HG03060 (cell line): ENCODE data around the gene HOXB5.

Experiments
- ATAC-seq: cut with Tn5 transposase; IDR thresholded peaks from one replicate; pipeline ENCODE4 v1.9.1; 2021; ENCODE audit warnings: low read depth, moderate number of reproducible peaks; ENCODE audit not compliant: unreplicated experiment

The HOXB5 gene

DNA sequence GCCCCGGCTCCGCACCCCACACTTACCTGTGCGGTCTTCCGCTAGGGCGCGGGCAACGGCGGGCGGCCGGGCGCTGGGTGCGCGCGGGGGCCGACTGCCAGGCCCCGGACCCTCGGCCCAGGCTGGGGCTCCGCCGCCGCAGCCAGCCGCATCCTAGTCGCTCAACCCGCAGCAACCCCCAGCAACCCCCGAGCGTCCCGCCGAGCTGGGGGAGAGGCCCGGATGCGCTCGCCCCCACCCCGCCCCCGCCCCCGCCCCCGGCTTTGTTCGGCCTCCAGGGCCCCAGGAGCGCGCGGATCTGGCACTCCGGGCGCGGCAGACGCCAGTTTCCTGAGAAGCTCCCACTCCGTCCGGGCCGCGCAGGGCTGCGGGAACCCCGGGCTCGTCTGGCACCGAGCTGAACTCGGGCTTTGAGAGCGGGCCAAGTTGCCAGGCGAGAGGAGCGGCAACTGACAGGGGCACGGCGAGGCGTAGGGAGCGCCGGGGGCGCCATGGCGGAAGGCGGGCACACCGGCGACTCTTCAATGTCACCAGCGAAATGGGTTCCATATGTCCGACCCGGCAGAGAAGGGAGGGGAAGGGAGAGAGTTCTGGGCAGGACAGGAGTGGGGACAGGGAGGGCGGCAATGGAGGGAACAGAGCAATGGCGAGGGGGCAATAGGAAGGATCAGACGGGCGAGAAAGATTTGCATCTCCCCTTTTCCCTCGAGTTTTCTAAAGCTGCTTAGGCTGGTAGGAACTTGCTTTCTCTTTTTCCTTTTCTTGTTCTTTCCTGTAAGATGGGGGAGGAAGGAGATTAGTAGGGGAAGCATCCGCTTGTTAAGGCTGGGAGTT, 29.2 kb downstream of the HOXB5 start:
- no peak for ATAC-seq

DNA sequence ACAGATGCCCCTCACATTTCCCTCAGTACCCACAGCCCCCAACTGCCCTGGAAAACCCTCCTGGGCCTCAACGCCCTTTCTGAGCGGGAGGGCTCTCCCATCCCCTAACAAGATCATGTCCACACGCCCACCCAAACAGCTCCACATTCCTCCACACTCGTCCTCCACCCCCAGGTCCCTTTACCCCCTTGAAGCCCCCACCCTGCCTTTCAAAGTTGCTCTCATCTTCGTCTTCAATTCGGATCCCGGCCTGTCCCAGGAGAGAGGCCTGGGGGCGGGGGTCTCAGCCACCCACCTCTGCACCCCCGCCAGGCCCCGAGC, 29.8 kb downstream of the HOXB5 start:
- ATAC-seq: no peak

DNA sequence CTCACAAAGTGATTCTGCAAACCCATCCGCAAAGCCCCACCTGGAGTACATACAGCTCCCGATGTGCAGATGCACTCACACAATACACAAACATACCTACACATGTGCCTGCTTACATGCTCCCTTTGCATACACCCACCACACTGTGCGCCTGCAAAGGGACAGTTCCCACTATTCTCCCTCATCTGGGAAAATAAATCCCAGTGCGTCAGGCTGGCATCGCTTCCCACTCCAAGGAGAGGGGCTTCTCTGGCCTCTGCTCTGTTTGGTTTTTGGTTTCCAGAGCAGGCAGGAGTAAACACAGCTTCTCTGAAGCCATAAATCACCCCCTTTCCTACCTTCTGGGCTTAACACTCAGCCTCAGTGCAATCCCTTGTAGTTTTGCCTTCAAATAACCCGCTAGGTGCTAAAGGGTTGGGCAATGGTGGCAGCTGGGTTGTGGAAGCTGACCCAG, 30.2 kb downstream of the HOXB5 start:
- no peak for ATAC-seq

DNA sequence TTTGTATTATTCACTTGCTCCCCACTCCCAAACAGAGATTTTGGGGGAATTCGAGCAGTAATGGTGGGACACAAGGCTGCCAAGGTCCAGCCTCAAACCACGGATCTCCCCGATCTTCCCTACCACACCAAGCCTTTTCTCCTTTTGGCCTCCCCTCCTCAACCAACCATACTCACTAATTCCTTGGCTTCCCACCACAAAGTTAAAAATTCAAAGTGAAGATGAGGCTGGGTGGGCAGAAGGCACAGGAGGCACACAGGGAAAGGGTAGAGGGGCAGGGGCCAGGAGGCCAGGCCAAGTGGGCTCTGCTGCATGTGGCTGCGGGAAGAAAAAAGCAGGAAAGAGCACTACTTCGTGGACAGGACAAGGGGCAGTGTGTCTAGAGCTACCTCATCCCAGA, 30.6 kb downstream of the HOXB5 start:
- ATAC-seq: no peak

DNA sequence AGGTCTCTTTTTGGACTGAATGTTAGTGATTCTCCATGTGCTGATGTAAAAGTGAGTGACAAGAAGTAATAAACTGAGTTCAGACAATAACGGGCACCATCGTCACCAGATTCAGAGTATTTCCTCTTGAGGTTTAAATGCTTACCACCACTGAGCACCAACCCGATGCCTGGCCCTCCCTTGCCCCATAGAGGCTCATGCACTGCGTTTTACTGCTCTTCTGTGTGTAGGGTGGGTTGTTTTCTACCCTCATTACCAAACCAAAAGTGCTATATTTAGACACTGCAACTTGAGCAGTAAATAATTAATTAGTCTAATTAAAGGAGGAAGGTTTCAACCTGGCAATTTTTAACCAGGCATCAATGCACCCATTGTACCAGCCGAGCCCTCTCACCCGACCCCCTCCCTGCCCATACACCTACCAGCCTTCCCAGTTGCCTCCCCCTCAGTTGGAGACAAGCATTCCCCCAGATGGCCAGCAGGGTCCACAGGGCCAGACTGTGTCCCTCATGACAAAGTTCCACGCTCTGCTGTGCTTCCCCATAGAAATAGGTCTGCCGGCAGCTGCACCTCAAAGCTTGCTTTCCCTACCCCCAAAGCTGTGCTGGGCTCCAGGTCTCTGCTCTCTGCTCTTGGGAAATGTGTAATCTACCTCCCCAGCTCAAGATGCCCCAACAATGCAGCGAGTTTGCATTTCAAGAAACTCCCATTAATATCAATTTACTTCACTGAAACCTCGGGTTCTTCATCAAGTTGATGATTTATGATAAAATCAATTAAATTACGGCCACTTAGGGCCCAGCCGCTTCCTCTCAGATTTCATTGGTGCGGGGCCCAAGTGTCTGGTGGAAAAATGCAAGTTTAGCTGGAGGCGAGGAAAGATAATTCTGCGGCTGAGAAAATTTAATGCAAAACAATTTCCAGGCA, 31.4 kb downstream of the HOXB5 start:
- peak; percentile 60 for ATAC-seq

DNA sequence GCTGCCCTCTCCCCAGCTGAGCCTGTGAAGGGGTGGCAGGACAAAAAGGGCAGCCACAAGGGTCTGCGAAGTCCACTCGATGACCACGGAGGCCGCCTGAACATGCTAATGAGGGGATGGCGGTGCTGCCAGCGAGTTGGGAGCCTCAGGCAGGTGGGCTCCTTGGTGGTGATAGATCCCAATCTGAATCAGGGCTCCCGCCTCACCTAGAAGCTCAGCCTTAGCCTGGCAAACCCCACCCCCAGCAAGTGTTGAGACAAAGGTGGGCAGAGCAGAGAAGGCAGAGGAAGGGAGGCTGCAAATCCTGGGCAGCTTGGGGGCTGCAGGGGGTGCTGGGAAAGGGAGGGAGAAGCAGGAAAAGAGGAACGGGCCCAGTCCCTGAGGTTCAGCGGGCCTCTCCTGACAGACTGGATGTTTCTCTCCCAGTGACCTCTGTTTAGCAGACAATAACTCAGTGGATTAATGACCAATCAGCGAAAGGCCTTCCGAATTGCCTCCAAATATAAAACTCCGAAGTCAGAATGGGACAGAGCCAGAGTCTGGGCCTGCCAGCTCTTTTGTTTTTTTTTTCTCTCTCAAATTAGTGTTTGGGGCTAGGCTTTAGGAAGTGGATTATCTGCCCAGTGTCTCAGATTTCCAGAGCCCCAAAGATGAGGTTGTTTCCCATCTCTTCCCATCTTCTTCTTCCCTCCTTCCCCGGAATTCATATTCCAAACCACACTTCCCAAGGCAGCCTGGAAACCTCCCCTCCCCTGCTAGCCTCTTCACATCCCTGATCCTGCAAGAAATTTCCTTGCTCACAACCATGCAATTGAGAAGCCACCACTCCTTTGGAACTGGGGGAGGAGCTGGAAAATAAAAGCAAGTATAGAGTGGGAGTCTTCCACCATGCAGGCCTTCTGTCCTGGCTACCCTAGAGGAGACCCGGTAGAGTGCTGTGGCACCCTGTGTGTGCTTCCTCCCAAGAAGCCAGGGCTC, 33.5 kb downstream of the HOXB5 start:
- ATAC-seq: no peak

DNA sequence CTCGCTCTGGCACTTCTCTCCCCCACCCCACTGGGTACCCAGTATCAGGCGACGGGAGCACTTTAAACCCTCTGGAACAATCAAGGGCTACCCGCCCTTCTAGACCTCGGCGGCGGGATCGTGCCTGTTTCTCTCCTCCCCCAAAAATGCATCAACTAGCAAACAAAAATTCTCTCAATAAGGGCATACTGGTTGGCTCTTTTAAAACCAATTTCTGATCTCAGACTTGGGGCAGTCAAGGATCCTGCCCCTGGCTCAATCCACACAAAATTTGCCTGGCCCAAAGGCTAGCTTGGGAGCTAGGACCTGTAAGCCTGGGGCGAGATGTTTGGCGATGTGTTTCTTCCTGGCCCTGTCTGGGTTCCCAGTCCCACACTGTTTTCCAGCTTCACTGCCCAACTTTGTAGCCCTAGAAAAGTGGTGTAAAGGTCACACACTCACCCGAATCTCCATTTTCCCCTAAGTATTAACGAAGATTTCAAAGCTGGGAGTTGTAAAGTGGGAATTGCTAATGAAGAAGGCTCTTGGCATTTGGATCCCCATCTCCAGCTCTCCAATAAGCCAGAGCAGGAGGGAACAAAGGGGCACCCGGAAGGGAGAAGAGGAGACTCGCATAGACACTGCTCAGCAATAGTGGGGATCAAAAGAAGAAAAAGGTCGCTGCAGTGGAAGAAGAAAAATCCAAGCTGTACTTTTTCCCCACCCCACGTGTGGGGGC, 34.3 kb downstream of the HOXB5 start:
- ATAC-seq: no peak

DNA sequence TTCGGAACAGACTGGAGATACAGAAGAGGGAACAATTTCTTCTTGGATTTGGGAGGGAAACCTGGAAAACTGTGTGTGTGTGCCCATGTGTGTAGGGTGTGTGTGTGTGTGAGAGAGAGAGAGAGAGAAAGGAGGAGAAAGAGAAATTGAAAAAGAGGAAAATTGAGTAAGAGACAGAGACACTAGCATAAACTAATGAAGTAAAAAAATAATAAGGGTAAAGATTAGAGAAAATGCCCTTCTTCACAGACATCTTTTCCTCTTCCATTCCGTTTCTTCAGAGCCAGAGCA, 34.8 kb downstream of the HOXB5 start:
- ATAC-seq: no peak

DNA sequence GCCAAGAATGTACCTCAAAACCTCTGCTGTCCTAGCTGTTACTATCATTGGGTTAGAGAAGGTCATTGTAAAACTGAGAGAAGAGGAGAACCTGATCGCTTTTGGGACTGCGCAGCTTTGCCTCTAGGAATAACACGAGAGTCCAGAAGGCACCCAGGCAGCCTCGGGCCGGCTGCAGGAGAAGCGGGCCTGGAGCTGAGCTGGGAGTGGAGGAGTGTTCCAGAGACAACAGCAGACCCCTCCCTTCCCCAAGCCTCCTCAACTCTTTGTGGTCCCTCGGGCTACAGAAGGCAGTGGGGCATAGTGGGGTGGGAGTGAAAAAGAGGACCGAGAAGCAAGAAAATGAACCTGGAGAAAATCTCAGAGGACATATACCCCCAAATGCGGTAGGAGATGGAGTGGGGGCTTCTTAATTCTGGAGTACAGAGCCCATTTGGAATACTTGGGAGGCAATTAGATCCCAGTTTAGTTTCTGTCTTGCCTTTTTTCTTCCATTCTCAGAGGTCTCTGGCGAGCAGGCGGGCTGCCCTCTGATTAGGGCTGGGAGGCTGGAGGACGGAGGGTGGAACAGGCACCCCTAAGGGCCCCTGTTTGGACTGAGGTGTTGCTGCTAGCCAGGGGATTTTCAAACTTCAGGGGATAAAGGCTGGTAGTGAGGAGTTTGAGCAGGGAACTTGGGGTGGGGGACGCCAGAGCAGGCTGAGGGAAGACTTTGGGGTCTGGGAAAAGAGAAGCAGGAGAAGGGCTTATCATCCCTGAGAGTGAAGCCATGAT, 35.3 kb downstream of the HOXB5 start:
- ATAC-seq: no peak

DNA sequence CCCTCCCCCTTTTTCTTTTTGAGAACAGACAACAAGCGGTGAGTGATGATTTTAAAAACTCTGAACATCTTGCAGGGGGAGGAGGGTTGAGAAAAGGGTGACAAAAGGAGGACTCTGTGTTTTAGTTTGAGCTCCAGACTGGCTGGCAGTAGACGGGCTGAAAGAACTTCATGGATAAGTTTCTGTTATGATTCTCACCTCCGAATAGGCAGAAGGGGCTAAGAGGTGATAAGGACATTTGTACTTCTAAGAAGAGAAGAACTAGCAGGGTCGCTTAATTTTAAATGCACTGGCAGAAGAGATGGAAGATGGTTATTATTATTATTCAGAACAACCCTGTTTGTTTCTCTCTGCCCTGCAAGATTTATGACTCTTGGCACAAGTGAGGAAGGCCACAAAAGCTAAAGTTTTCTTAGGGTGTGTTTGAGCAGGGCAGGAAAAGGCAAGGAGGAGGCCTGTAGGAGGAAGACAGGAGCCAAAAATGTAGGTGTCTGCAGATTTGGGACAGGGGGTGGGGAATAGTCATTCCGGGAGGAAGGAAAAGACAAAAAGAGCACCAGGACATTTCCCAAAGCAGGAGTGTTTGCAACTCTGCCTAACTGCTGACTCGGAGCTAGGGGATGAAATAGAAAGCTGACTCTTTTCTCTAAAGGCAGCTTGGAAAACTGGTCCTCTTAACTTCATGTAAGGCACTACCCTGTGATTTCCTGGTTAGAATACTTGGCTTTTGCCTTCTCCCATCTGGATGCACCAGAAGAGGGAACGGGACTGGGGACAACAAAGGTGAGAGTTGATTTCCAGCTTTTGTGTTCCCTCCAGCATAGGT, 36.8 kb downstream of the HOXB5 start:
- ATAC-seq: no peak

DNA sequence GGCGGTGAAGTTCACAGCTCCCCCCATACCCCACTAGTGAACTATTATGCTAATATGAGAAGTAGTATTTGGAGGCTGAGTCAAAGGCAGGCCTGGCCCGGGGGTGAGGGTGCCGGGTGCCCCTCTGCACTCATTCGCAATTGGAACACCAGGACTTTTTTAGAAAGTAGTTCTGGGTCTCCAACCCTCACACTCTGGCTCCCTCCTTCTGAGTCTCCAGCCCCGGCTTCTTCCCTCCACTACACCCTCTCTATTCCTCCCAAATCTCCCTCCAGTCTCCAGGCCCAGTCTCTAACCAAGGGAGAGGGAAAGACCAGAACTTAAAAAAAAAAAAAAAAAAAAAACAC, 37.4 kb downstream of the HOXB5 start:
- ATAC-seq: no peak

DNA sequence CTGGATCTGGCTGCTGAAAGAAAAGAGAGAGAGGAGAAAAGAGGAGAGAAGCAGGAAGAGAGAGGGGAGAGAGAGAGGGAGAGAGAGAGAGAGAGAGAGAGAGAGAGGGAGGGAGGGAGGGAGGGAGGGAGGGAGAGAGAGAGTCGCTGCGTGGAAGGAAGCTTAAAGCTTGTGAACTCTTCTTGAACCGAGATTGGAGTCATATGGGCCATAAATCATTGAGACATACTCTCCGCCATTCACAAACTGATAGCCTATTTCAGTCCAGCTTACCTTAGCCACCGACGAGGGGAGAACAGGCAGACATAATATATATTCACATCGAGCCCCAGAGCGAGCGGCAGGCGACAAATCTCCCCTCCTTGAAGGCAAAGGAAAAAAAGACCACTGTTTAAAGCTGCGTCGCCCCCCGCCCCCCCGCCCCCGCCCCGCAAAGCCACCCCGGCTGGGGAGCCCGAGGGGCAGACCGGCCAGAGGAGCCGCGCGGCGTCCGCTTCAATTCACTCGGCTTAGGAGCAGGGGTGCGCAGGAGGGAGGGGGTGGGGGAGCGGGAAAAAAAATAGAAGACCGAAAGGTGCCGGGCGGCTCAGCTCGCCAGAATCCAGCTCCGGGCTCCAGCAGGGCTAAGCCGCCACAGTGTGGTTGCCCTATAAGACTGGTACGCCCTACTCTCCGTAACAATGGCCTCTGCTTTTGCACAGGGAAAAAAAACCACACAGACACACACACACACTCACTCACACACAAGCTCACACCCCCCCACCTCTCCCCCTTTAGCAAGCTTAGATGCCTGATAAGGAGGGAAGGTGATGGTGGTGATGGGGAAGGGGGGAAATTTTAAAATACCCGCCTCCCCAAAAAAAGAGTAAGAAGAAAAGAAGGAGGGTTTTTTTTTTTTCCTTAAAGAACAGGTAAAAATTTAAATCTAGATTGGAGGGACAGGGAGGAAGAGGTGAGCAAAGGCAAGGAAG, 38.0 kb downstream of the HOXB5 start:
- ATAC-seq: no peak

DNA sequence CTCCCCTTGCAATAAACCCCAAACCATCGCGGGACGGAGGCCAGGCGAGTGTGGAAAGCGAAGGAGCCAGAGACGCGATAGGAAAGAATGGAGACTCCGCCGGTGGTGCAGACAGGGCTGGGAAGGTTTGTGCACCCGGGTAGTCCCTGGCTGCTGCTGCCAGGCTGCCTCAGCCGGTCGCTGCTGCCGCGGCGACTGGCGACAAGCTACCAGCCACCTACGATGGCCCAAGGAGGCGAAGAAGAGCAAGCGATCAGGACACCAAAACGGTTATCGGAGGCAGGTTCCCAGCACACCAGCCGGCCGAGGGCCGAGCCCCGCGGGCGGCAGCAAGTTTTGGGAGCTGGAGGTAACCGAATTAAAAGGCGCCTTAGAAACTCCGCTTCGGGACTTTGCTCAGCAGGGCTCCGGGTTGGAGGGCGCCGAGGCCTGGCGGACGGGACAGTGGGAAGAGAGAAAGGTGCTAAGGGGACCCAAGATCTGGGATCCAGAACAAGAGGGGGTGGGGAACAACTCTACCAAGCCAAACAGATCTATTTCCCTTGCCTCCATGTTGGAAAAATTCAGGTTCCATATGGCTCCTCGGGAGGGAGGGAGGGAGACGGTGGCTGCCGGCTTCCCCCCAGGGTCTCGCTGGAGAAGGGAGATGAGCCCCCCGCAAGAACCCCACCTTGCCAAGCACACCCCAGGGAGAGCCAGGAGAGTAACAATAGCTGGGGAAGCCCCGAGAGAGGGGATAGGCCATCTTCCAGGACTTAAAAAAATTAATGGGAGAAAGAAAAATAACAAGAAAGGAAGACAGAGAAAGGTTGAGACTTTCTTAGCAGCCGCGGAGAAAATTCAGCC, 38.9 kb downstream of the HOXB5 start:
- ATAC-seq: no peak

DNA sequence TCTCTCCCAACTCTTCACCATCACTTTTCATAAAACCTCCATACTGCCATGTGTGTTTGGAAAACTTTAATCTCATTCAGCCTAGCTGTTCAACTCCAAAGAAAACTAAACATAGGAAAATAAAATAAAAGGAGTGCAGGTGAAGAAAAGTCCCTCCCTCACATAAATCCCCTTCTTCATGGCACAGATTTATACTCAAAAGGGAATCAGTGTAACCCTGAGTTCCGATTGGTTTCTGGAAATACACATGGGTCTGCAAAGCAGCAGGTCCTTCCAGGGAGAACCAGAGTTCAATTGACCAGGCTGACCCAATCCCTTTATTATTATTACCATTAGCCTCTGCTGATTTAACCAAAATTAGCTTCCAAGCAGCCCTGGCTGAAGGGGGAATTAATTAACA, 39.8 kb downstream of the HOXB5 start:
- no peak for ATAC-seq

DNA sequence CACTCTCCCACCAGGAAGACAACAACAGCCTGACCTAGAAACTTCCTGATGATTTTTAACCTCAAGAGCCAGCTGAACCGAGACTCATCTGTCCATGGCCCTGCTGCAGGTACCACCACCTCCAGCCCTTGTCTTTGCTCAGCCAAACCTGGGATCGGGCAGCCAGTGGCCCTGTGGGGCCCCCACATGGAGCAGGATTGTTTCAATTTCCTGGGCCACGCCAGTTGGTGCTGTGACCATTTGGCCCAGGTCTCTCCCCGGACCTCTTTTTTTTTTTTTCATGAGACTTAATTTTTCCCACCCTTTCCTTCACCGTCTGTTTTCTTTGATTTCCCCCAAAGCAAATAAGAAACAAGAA, 40.4 kb downstream of the HOXB5 start:
- ATAC-seq: no peak

DNA sequence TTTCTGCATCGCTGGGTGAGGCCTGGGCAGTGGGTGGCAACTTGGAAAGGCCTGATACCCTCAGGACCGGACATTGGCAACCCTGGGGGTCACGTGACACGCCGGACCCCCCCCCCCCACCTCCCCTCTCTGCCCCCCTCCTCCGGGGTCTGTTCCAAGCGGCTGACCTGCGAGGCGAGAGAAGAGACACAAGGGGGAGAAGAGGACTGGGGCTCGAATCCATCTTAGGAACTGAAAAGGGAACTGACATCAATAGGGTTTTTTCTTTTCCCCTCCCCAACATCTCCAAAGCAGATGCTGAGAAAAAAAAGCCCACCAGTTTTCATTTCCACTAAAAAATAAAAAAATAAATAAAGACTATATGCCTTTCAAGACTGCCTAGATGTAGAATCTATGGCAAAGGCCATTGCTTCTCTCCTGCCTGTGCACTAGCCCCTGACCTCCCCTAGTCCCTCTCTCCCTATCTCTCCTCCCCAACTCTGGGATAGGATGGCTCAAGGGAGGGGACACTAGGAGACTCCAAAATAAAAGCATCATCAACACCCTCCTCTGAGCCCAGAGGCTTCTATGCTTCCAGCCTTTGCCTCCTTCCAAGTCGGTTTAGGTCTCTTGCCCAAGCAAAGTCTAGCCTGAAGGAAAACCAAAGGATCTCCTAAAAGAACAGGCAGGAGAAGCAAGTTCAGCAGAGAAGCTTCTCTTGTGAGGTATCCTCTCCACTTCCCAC, 41.0 kb downstream of the HOXB5 start:
- no peak for ATAC-seq
